ENCODE results near the gene HBE1.

DNA sequence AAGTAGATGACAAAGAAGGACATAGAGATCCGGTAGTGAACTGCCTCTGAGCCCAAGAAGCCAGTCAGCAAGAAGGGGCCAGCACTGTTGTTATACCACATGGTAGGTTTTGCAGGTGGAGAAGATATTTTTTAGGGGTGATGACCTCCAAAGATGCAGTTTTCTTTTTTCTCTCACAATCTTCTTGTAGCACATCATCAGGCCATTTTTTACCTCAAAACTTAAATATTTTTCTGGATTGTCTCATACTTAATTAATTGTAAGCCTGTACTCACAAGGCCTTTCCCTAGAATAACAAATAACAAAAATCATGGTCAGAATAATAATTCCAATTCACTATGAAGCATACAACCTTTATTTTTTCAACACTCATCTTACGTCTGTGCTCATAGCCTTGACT is 32.1 kb upstream of the HBE1 start, which contains the start of gene OR51B4:
- no peak for TF ChIP-seq NONO (IDR thresholded peaks at IDR 0.05; ENCODE audit: low read depth in 2 of 2, low read length in 1 of 2)
- TF ChIP-seq, protein P1, sequence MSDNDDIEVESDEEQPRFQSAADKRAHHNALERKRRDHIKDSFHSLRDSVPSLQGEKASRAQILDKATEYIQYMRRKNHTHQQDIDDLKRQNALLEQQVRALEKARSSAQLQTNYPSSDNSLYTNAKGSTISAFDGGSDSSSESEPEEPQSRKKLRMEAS (CRISPR knock-in tag; IDR thresholded peaks at IDR 0.05): no peak
- TF ChIP-seq, protein P2, sequence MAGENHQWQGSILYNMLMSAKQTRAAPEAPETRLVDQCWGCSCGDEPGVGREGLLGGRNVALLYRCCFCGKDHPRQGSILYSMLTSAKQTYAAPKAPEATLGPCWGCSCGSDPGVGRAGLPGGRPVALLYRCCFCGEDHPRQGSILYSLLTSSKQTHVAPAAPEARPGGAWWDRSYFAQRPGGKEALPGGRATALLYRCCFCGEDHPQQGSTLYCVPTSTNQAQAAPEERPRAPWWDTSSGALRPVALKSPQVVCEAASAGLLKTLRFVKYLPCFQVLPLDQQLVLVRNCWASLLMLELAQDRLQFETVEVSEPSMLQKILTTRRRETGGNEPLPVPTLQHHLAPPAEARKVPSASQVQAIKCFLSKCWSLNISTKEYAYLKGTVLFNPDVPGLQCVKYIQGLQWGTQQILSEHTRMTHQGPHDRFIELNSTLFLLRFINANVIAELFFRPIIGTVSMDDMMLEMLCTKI (IDR thresholded peaks at IDR 0.05; ENCODE audit: partially characterized antibody): no peak
- TF ChIP-seq SMAD1 (IDR thresholded peaks at IDR 0.05; ENCODE audit: low read depth, low read length, partially characterized antibody): no peak
- TF ChIP-seq SMAD3 (CRISPR knock-in tag; conservative IDR thresholded peaks at IDR 0.05): no peak
- TF ChIP-seq DIDO1 (tag; IDR thresholded peaks at IDR 0.05; ENCODE audit: low read depth): no peak
- TF ChIP-seq, protein P3, sequence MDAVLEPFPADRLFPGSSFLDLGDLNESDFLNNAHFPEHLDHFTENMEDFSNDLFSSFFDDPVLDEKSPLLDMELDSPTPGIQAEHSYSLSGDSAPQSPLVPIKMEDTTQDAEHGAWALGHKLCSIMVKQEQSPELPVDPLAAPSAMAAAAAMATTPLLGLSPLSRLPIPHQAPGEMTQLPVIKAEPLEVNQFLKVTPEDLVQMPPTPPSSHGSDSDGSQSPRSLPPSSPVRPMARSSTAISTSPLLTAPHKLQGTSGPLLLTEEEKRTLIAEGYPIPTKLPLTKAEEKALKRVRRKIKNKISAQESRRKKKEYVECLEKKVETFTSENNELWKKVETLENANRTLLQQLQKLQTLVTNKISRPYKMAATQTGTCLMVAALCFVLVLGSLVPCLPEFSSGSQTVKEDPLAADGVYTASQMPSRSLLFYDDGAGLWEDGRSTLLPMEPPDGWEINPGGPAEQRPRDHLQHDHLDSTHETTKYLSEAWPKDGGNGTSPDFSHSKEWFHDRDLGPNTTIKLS (IDR thresholded peaks at IDR 0.05; ENCODE audit: borderline replicate concordance, low read depth): no peak
- no peak for TF ChIP-seq SMAD4 (CRISPR knock-in tag; conservative IDR thresholded peaks at IDR 0.05)
- no peak for TF ChIP-seq ZNF507 (tag; conservative IDR thresholded peaks at IDR 0.05)
- TF ChIP-seq, protein P4, sequence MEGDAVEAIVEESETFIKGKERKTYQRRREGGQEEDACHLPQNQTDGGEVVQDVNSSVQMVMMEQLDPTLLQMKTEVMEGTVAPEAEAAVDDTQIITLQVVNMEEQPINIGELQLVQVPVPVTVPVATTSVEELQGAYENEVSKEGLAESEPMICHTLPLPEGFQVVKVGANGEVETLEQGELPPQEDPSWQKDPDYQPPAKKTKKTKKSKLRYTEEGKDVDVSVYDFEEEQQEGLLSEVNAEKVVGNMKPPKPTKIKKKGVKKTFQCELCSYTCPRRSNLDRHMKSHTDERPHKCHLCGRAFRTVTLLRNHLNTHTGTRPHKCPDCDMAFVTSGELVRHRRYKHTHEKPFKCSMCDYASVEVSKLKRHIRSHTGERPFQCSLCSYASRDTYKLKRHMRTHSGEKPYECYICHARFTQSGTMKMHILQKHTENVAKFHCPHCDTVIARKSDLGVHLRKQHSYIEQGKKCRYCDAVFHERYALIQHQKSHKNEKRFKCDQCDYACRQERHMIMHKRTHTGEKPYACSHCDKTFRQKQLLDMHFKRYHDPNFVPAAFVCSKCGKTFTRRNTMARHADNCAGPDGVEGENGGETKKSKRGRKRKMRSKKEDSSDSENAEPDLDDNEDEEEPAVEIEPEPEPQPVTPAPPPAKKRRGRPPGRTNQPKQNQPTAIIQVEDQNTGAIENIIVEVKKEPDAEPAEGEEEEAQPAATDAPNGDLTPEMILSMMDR (IDR thresholded peaks at IDR 0.05 in 2 of 3, conservative IDR thresholded peaks at IDR 0.05 in 1 of 3; ENCODE audit: insufficient read depth in 2 of 3, low read depth in 1 of 3, low read length in 3 of 3): no peak
- TF ChIP-seq CREB1 (IDR thresholded peaks at IDR 0.05): no peak
- TF ChIP-seq CREB1 (CRISPR knock-in tag; IDR thresholded peaks at IDR 0.05): no peak
- no peak for TF ChIP-seq ZNF586 (CRISPR knock-in tag; conservative IDR thresholded peaks at IDR 0.05)
- TF ChIP-seq ZNF239 (CRISPR knock-in tag; IDR thresholded peaks at IDR 0.05): no peak

Measured in K562 (cell line).